Measurements from ENCODE around the gene RPUSD4. TPM values are rescaled to one million over a fixed set of nuclear protein-coding genes. Genes with fewer than 3 reads are reported as not detected.

The RPUSD4 gene
- total and polyA plus RNA-seq, 10 of the 15 experiments (the other 5 are each of a cell fraction or from before 2014, with no cell fraction given) = 24.5 to 47.6 (median 31.7) TPM

DNA sequence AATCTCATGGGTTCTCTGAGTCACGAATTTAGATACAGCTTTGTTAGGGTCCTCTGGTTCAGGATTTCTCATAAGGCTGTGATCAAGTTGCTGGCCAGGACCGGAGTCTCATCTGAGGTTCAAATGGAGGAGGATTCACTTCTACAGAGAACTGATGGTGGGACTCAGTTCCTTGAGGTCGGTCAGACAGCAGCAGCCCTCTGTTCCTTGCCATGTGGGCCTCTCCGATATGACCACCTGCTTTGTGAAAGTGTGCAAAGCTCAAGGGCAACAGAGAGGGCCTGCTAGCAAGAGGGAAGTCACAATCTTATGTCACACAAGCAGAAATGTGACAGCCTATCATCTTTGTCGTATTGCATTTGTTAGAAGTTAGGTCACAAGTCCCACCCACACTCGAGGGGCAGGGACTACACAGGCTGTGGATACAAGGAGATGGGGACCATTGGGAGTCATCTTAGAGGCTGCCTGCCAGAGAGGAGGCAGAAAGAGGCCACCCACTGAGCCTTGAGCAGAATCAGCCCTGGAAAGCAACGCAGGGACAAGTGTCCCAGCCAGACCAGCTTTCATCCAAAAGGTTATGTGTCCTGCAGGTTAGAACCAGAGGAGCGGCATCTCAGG is 34.5 kb downstream of the RPUSD4 start (continued):
- no peak for TF ChIP-seq ZSCAN29 (IDR thresholded peaks at IDR 0.05)
- TF ChIP-seq WRNIP1 (IDR thresholded peaks at IDR 0.05; ENCODE audit: borderline replicate concordance, low read depth, low read length) = no peak
- TF ChIP-seq SUPT20H (IDR thresholded peaks at IDR 0.05; ENCODE audit: borderline replicate concordance, control insufficient read depth, low read depth, low read length) = no peak
- no peak for TF ChIP-seq NBN (IDR thresholded peaks at IDR 0.05)

DNA sequence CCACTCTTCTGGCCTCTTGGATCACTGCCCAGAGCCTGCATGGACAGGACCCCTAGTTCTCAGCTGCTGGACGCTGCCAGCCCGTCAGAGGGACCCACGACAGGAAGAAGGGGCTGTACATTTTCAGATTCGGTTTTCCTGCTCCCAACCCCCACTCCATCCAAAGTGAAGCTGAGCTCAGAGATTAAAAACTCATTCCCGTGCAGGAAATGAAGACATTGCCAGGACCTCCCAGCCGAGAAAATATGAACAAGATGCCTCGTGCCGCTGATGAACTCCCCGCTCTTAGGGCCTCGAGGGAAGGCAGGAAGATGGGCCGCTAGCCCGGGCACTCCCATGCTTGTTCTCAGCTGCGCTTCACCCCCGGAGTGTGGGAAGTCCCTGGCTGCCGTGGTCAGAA is 36.1 kb downstream of the RPUSD4 start:
- Histone ChIP-seq H3K79me2 (ENCODE audit: control insufficient read depth, insufficient read depth, low read length) (no peaks in the 10 kb centered on the region), H3K27ac (ENCODE audit: control insufficient read depth, insufficient read depth) (no peak overlapping the region), H3K4me3 (no peak overlapping the region), H3K36me3 (ENCODE audit: control insufficient read depth in 2 of 2, insufficient read depth in 2 of 2, low read length in 1 of 2) (no peaks in the 10 kb centered on the region), H4K20me1 (ENCODE audit: control insufficient read depth, insufficient read depth) (no peaks in the 10 kb centered on the region), H3K27me3 (replicated peaks in 1 of 2; ENCODE audit: control insufficient read depth in 2 of 2, insufficient read depth in 2 of 2, low read length in 1 of 2) (no peaks in the 10 kb centered on the region), H3K9ac (ENCODE audit: control insufficient read depth, insufficient read depth, low read length) (no peak overlapping the region), H2AFZ (ENCODE audit: control insufficient read depth, low read depth, low read length) (no peak overlapping the region), H3K4me2 (ENCODE audit: control insufficient read depth, insufficient read depth) (no peak overlapping the region), H3K4me1 (ENCODE audit: control insufficient read depth, insufficient read depth, low read length) (no peaks in the 10 kb centered on the region; the same call in 1 of the 2 replicates), H3K9me3 (replicated peaks; ENCODE audit: control insufficient read depth, insufficient read depth, low read length) (no peaks in the 10 kb centered on the region)
- FAIRE-seq = no peak
- CTCF ChIA-PET = no interaction called here
- POLR2A ChIA-PET = no interaction called here
- in situ Hi-C loops (cut with MboI) (no loop called here), intact Hi-C loops (cut with micrococcal nuclease; ENCODE audit: unreplicated experiment) (no loop called here)
- SMC1A ChIA-PET (ENCODE audit: uncharacterized antibody, unreplicated experiment) = no interaction called here
- 62% methylated on average over 15 of the region's 15 CpGs for WGBS (ENCODE audit: insufficient coverage, insufficient replicate concordance, low lambda C conversion rate, missing lambda C conversion rate)
- RAD21 ChIA-PET (ENCODE audit: unreplicated experiment) = no interaction called here
- no TSS peak for BruUV-seq (replicated peaks)
- TF ChIP-seq ZZZ3 (IDR thresholded peaks at IDR 0.05; ENCODE audit: control insufficient read depth, insufficient read length, low read depth) (no peak), DPF2 (IDR thresholded peaks at IDR 0.05) (no peak), SMARCA5 (IDR thresholded peaks at IDR 0.05) (no peak), BHLHE40 (IDR thresholded peaks at IDR 0.05; ENCODE audit: borderline replicate concordance in 1 of 2, low read depth in 2 of 2, low read length in 1 of 2) (no peak)
- TF ChIP-seq, protein P1, sequence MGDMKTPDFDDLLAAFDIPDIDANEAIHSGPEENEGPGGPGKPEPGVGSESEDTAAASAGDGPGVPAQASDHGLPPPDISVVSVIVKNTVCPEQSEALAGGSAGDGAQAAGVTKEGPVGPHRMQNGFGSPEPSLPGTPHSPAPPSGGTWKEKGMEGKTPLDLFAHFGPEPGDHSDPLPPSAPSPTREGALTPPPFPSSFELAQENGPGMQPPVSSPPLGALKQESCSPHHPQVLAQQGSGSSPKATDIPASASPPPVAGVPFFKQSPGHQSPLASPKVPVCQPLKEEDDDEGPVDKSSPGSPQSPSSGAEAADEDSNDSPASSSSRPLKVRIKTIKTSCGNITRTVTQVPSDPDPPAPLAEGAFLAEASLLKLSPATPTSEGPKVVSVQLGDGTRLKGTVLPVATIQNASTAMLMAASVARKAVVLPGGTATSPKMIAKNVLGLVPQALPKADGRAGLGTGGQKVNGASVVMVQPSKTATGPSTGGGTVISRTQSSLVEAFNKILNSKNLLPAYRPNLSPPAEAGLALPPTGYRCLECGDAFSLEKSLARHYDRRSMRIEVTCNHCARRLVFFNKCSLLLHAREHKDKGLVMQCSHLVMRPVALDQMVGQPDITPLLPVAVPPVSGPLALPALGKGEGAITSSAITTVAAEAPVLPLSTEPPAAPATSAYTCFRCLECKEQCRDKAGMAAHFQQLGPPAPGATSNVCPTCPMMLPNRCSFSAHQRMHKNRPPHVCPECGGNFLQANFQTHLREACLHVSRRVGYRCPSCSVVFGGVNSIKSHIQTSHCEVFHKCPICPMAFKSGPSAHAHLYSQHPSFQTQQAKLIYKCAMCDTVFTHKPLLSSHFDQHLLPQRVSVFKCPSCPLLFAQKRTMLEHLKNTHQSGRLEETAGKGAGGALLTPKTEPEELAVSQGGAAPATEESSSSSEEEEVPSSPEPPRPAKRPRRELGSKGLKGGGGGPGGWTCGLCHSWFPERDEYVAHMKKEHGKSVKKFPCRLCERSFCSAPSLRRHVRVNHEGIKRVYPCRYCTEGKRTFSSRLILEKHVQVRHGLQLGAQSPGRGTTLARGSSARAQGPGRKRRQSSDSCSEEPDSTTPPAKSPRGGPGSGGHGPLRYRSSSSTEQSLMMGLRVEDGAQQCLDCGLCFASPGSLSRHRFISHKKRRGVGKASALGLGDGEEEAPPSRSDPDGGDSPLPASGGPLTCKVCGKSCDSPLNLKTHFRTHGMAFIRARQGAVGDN (IDR thresholded peaks at IDR 0.05) = no peak
- TF ChIP-seq, protein P2, sequence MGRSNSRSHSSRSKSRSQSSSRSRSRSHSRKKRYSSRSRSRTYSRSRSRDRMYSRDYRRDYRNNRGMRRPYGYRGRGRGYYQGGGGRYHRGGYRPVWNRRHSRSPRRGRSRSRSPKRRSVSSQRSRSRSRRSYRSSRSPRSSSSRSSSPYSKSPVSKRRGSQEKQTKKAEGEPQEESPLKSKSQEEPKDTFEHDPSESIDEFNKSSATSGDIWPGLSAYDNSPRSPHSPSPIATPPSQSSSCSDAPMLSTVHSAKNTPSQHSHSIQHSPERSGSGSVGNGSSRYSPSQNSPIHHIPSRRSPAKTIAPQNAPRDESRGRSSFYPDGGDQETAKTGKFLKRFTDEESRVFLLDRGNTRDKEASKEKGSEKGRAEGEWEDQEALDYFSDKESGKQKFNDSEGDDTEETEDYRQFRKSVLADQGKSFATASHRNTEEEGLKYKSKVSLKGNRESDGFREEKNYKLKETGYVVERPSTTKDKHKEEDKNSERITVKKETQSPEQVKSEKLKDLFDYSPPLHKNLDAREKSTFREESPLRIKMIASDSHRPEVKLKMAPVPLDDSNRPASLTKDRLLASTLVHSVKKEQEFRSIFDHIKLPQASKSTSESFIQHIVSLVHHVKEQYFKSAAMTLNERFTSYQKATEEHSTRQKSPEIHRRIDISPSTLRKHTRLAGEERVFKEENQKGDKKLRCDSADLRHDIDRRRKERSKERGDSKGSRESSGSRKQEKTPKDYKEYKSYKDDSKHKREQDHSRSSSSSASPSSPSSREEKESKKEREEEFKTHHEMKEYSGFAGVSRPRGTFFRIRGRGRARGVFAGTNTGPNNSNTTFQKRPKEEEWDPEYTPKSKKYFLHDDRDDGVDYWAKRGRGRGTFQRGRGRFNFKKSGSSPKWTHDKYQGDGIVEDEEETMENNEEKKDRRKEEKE (IDR thresholded peaks at IDR 0.05) = no peak
- TF ChIP-seq, protein P3, sequence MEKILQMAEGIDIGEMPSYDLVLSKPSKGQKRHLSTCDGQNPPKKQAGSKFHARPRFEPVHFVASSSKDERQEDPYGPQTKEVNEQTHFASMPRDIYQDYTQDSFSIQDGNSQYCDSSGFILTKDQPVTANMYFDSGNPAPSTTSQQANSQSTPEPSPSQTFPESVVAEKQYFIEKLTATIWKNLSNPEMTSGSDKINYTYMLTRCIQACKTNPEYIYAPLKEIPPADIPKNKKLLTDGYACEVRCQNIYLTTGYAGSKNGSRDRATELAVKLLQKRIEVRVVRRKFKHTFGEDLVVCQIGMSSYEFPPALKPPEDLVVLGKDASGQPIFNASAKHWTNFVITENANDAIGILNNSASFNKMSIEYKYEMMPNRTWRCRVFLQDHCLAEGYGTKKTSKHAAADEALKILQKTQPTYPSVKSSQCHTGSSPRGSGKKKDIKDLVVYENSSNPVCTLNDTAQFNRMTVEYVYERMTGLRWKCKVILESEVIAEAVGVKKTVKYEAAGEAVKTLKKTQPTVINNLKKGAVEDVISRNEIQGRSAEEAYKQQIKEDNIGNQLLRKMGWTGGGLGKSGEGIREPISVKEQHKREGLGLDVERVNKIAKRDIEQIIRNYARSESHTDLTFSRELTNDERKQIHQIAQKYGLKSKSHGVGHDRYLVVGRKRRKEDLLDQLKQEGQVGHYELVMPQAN (conservative IDR thresholded peaks at IDR 0.05) = no peak
- TF ChIP-seq, protein P4, sequence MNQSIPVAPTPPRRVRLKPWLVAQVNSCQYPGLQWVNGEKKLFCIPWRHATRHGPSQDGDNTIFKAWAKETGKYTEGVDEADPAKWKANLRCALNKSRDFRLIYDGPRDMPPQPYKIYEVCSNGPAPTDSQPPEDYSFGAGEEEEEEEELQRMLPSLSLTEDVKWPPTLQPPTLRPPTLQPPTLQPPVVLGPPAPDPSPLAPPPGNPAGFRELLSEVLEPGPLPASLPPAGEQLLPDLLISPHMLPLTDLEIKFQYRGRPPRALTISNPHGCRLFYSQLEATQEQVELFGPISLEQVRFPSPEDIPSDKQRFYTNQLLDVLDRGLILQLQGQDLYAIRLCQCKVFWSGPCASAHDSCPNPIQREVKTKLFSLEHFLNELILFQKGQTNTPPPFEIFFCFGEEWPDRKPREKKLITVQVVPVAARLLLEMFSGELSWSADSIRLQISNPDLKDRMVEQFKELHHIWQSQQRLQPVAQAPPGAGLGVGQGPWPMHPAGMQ (IDR thresholded peaks at IDR 0.05; ENCODE audit: borderline replicate concordance) = no peak
- ATAC-seq = no peak
- DNase-seq (ENCODE audit: low read depth, low spot score) = no peak

Measured in GM12878 (cell line).